GM12878 (cell line): ENCODE data around the gene BCAS3. TPM values are rescaled to one million over a fixed set of nuclear protein-coding genes. Genes with fewer than 3 reads are reported as not detected.

Source experiments
- ATAC-seq: fragments of 200-7000 bp; cut with Tn5 transposase; 3 replicates; pipeline ENCODE4 v1.9.1; 2020; ENCODE audit warnings: mild to moderate bottlenecking, moderate library complexity
- BruUV-seq: library from RNA; stranded (reverse); fragments of 400-500 nt; replicated peaks from 2 replicates; lab custom pipeline; 2021; lab: Mats Ljungman, UMichigan
- CTCF ChIA-PET: fragments of 300-600 bp; sonication (Branson Sonifier 250); formaldehyde crosslinking; extraction: SDS; loops from one replicate; lab custom pipeline; 2021; ENCODE audit warnings: inconsistent platforms; lab: Yijun Ruan, JAX
- POLR2A ChIA-PET: fragments of 350-600 bp; formaldehyde crosslinking; extraction: SDS; loops from one replicate; lab custom pipeline; 2021; ENCODE audit warnings: inconsistent platforms; lab: Charles Lee
- RAD21 ChIA-PET: fragments of 300-600 bp; sonication (Branson Sonifier 250); formaldehyde crosslinking; loops from one replicate; lab custom pipeline; 2023; ENCODE audit warnings: antibody characterized with exemption; ENCODE audit not compliant: unreplicated experiment; lab: Charles Lee
- SMC1A ChIA-PET: fragments of 300-600 bp; sonication (Branson Sonifier 250); formaldehyde crosslinking; loops from one replicate; lab custom pipeline; 2023; ENCODE audit not compliant: unreplicated experiment, uncharacterized antibody; lab: Charles Lee
- DNase-seq: peaks from one replicate; pipeline ENCODE4 v3.0.0-alpha.2; 2011; ENCODE audit warnings: low read depth, low spot score
- FAIRE-seq: peaks from 3 replicates; lab custom pipeline; 2011; peaks lifted over from hg19 to GRCh38; lab: Jason Lieb, UNC
- H2AFZ ChIP-seq: 2 replicates; pipeline ENCODE4 v1.6.0; 2011; ENCODE audit warnings: low read depth, low read length, control low read depth; ENCODE audit not compliant: control insufficient read depth
- H3K27ac ChIP-seq: 2 replicates; pipeline ENCODE4 v1.5.1; 2011; ENCODE audit warnings: control low read depth; ENCODE audit not compliant: control insufficient read depth, insufficient read depth
- H3K27me3 ChIP-seq, 2 experiments: replicated peaks in 1 of 2; 2 replicates each; pipeline versions ENCODE4 v1.6.0 to v1.6.1; 2011; ENCODE audit warnings: low read length in 1 of 2; ENCODE audit not compliant: control insufficient read depth in 2 of 2, insufficient read depth in 2 of 2
- H3K36me3 ChIP-seq, 2 experiments: 2 replicates each; pipeline ENCODE4 v1.5.1; 2011; ENCODE audit warnings: low read length in 1 of 2; ENCODE audit not compliant: control insufficient read depth in 2 of 2, insufficient read depth in 2 of 2
- H3K4me1 ChIP-seq: 2 replicates; pipeline ENCODE4 v1.6.1; 2011; ENCODE audit warnings: mild to moderate bottlenecking, low read length, moderate library complexity, mixed read lengths; ENCODE audit not compliant: control insufficient read depth, insufficient read depth
- H3K4me2 ChIP-seq: 2 replicates; pipeline ENCODE4 v1.6.0; 2011; ENCODE audit warnings: control low read depth; ENCODE audit not compliant: control insufficient read depth, insufficient read depth
- H3K4me3 ChIP-seq: fragments of 200-600 bp; sonication (generic); 2 replicates; pipeline ENCODE4 v1.5.1; 2016
- H3K79me2 ChIP-seq: 2 replicates; pipeline ENCODE4 v1.6.0; 2011; ENCODE audit warnings: low read length; ENCODE audit not compliant: control insufficient read depth, insufficient read depth
- H3K9ac ChIP-seq: 2 replicates; pipeline ENCODE4 v1.8.0; 2011; ENCODE audit warnings: low read length, control low read depth, mixed read lengths; ENCODE audit not compliant: control insufficient read depth, insufficient read depth
- H3K9me3 ChIP-seq: replicated peaks from 3 replicates; pipeline ENCODE4 v1.5.1; 2011; ENCODE audit warnings: mild to moderate bottlenecking, low read length; ENCODE audit not compliant: control insufficient read depth, insufficient read depth
- H4K20me1 ChIP-seq: 2 replicates; pipeline ENCODE4 v1.6.0; 2011; ENCODE audit not compliant: control insufficient read depth, insufficient read depth
- MYB ChIP-seq: fragments of 150-350 bp; IDR thresholded peaks from 2 replicates; pipeline ENCODE4 v1.6.1; 2014; ENCODE audit warnings: mild to moderate bottlenecking, low read depth, low read length, borderline replicate concordance
- PAX5 ChIP-seq: IDR thresholded peaks from 2 replicates; pipeline ENCODE4 v1.6.1; 2011; ENCODE audit warnings: low read depth, low read length, borderline replicate concordance
- SMAD5 ChIP-seq: IDR thresholded peaks from 2 replicates; pipeline ENCODE4 v1.6.1; 2016; ENCODE audit warnings: antibody characterized with exemption, low read depth
- YY1 ChIP-seq: IDR thresholded peaks from 2 replicates; pipeline ENCODE4 v1.6.1; 2011; ENCODE audit warnings: low read depth, mild to moderate bottlenecking, low read length
- WGBS: methylation state at CpG from one replicate; pipeline ENCODE4 v1.1.6; 2016; ENCODE audit warnings: low lambda C conversion rate; ENCODE audit not compliant: insufficient replicate concordance, insufficient coverage; ENCODE audit errors: missing lambda C conversion rate; 5-methylcytosine and 5-hydroxymethylcytosine counted together
- in situ Hi-C: fragments of 300-500 bp; cut with MboI; formaldehyde crosslinking; loops from 9 replicates; pipeline ENCODE4 v1.14.3; 2018; ENCODE audit warnings: mixed read lengths
- intact Hi-C: fragments of 100-400 bp; cut with micrococcal nuclease; formaldehyde crosslinking; loops from one replicate; pipeline ENCODE4 v1.14.2; 2022; ENCODE audit not compliant: unreplicated experiment
- polyA plus RNA-seq, 11 experiments: library from polyadenylated mRNA; depleted of rRNA in 4 of 11; unstranded in 6 of 11; stranded (reverse) in 5 of 11; fragments of >200 nt; fragmentation: Nextera tagmentation in 4 of 11; fragmentation: Illumina TruSeq in 1 of 11; extraction: Ambion mirVana in 4 of 11; extraction: Trizol in 1 of 11; gene quantifications; 1 replicate in 1 of 11; 2 replicates in 10 of 11; pipeline versions ENCODE4 v1.2.1 to v1.2.3, GENCODE V29; 2011 to 2016; ENCODE audit warnings: inconsistent platforms in 2 of 11, missing spikeins in 2 of 11, low read depth in 1 of 11
- total RNA-seq, 4 experiments: library from RNA; depleted of rRNA in 3 of 4; stranded (reverse); fragments of >200 nt in 3 of 4; fragmentation: Illumina TruSeq in 1 of 4; extraction: Trizol in 1 of 4; gene quantifications; 2 replicates each; pipeline versions ENCODE4 v1.2.1 to v1.2.3, GENCODE V29; 2013 to 2021
- TF ChIP-seq, protein P1 (sequence below): fragments of 450-650 bp; IDR thresholded peaks from 2 replicates; pipeline ENCODE4 v1.6.1; 2016; ENCODE audit warnings: mild to moderate bottlenecking, moderate library complexity, borderline replicate concordance
- TF ChIP-seq, protein P2 (sequence below): fragments of 450-650 bp; IDR thresholded peaks from 2 replicates; pipeline ENCODE4 v1.6.1; 2017; ENCODE audit warnings: low read depth, mild to moderate bottlenecking, moderate library complexity
- TF ChIP-seq, protein P3 (sequence below): IDR thresholded peaks from 2 replicates; pipeline ENCODE4 v1.6.1; 2011; ENCODE audit warnings: borderline replicate concordance, low read depth, mild to moderate bottlenecking, moderate library complexity, low read length; ENCODE audit not compliant: insufficient read depth, poor library complexity, severe bottlenecking
- TF ChIP-seq, protein P4 (sequence below): fragments of 450-650 bp; IDR thresholded peaks from 2 replicates; pipeline ENCODE4 v1.6.1; 2017; ENCODE audit warnings: mild to moderate bottlenecking, moderate library complexity

Gene BCAS3
- total and polyA plus RNA-seq, 10 of the 15 experiments (the other 5 are each of a cell fraction or from before 2014, with no cell fraction given) = 2.1 to 11.0 (median 6.6) TPM

DNA sequence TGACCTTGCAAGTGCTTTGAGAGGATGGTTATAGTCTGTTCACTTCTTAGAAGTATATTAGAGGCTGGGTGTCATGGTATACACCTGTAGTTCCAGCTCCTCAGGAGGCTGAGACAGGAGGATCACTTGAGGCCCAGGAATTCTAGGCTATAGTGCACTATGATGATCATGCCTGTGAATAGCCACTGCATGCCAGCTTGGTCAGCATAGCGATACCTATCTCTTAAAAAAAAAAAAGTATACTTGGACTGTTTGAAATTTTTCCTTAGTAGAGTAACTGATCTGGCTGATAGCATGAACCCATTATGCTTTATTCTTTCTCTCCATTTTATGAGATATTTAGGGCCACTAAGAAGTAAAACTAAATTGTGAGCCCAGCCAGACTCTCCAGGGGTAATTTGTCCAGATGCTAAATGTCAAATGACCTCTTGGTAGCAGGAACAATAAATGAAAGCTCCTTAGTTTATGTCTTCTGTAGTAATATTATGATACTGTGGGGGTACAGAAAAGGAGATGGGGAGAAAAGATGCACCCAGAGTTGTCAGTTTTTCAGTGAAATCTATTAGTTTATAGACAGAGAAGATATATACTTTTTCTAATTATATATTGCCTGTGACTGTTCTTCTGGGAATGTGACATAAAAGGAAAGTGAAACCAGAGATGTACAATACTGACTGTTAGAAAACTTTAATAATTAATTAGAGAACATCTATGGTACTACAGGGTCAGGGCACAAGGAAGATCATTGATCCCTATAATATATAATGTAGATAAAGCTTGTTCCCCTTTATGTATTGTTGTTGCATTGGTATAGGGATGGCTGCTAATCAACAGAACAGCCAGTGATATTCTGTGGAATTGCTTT is 386.7 kb downstream of the BCAS3 start (continued):
- TF ChIP-seq, protein P1, sequence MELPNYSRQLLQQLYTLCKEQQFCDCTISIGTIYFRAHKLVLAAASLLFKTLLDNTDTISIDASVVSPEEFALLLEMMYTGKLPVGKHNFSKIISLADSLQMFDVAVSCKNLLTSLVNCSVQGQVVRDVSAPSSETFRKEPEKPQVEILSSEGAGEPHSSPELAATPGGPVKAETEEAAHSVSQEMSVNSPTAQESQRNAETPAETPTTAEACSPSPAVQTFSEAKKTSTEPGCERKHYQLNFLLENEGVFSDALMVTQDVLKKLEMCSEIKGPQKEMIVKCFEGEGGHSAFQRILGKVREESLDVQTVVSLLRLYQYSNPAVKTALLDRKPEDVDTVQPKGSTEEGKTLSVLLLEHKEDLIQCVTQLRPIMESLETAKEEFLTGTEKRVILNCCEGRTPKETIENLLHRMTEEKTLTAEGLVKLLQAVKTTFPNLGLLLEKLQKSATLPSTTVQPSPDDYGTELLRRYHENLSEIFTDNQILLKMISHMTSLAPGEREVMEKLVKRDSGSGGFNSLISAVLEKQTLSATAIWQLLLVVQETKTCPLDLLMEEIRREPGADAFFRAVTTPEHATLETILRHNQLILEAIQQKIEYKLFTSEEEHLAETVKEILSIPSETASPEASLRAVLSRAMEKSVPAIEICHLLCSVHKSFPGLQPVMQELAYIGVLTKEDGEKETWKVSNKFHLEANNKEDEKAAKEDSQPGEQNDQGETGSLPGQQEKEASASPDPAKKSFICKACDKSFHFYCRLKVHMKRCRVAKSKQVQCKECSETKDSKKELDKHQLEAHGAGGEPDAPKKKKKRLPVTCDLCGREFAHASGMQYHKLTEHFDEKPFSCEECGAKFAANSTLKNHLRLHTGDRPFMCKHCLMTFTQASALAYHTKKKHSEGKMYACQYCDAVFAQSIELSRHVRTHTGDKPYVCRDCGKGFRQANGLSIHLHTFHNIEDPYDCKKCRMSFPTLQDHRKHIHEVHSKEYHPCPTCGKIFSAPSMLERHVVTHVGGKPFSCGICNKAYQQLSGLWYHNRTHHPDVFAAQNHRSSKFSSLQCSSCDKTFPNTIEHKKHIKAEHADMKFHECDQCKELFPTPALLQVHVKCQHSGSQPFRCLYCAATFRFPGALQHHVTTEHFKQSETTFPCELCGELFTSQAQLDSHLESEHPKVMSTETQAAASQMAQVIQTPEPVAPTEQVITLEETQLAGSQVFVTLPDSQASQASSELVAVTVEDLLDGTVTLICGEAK = peak; percentile 69; the same call in 1 of the 2 replicates
- TF ChIP-seq, protein P2, sequence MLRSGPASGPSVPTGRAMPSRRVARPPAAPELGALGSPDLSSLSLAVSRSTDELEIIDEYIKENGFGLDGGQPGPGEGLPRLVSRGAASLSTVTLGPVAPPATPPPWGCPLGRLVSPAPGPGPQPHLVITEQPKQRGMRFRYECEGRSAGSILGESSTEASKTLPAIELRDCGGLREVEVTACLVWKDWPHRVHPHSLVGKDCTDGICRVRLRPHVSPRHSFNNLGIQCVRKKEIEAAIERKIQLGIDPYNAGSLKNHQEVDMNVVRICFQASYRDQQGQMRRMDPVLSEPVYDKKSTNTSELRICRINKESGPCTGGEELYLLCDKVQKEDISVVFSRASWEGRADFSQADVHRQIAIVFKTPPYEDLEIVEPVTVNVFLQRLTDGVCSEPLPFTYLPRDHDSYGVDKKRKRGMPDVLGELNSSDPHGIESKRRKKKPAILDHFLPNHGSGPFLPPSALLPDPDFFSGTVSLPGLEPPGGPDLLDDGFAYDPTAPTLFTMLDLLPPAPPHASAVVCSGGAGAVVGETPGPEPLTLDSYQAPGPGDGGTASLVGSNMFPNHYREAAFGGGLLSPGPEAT = no peak

DNA sequence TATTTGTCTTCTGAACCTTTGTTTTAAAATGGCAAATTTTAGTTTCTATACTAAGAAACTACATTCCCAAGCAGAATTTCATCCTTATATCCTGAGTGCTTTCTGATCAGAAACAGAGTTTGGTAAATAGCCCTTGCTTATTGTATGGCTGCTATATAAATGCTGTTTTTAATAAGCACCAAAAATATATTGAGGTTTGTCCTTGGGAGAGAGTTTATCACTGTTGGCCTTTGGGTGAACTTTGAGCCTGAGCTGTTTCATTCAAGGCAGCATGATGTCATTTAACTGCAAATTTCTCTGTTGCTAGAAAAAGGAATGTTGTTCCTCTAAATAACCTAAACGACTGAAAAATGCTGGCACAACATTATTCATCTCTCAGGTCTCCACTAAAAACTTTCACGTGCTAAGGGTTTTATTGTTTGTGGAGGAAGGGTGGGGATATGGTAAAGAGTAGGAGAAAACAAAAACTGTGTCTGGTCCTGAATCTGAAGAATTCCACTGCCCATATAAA is 387.7 kb downstream of the BCAS3 start:
- Histone ChIP-seq H3K4me1 (no peaks in the 10 kb centered on the region), H4K20me1 (no peaks in the 10 kb centered on the region), H3K36me3 (no peaks in the 10 kb centered on the region), H3K4me3 (no peak overlapping the region), H3K4me2 (no peak overlapping the region), H3K27ac (no peak overlapping the region), H3K9ac (no peak overlapping the region), H3K9me3 (no peaks in the 10 kb centered on the region), H3K79me2 (no peaks in the 10 kb centered on the region), H3K27me3 (no peaks in the 10 kb centered on the region), H2AFZ (no peak overlapping the region)
- ChIA-PET SMC1A (interaction anchor here (0.6 to 2.4 kb wide), 4 partner anchors 15 to 79 kb away, joined by 3 to 6 read pairs (median 3); no protein-coding TSS in a partner anchor), CTCF (interaction anchor here (1.3 kb wide), 2 partner anchors 8 to 38 kb away, joined by 3 to 5 read pairs; no protein-coding TSS in a partner anchor), RAD21 (no interaction called here), POLR2A (no interaction called here)
- DNase-seq (no peak), ATAC-seq (peak; percentile 56), FAIRE-seq (no peak)
- 40% methylated on average over 2 of the region's 2 CpGs for WGBS
- in situ Hi-C loops (no loop called here), intact Hi-C loops (no loop called here)
- no TSS peak for BruUV-seq
- TF ChIP-seq SMAD5 (no peak), PAX5 (no peak), YY1 (no peak), MYB (no peak)
- TF ChIP-seq, protein P3, sequence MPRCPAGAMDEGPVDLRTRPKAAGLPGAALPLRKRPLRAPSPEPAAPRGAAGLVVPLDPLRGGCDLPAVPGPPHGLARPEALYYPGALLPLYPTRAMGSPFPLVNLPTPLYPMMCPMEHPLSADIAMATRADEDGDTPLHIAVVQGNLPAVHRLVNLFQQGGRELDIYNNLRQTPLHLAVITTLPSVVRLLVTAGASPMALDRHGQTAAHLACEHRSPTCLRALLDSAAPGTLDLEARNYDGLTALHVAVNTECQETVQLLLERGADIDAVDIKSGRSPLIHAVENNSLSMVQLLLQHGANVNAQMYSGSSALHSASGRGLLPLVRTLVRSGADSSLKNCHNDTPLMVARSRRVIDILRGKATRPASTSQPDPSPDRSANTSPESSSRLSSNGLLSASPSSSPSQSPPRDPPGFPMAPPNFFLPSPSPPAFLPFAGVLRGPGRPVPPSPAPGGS = no peak
- TF ChIP-seq, protein P4, sequence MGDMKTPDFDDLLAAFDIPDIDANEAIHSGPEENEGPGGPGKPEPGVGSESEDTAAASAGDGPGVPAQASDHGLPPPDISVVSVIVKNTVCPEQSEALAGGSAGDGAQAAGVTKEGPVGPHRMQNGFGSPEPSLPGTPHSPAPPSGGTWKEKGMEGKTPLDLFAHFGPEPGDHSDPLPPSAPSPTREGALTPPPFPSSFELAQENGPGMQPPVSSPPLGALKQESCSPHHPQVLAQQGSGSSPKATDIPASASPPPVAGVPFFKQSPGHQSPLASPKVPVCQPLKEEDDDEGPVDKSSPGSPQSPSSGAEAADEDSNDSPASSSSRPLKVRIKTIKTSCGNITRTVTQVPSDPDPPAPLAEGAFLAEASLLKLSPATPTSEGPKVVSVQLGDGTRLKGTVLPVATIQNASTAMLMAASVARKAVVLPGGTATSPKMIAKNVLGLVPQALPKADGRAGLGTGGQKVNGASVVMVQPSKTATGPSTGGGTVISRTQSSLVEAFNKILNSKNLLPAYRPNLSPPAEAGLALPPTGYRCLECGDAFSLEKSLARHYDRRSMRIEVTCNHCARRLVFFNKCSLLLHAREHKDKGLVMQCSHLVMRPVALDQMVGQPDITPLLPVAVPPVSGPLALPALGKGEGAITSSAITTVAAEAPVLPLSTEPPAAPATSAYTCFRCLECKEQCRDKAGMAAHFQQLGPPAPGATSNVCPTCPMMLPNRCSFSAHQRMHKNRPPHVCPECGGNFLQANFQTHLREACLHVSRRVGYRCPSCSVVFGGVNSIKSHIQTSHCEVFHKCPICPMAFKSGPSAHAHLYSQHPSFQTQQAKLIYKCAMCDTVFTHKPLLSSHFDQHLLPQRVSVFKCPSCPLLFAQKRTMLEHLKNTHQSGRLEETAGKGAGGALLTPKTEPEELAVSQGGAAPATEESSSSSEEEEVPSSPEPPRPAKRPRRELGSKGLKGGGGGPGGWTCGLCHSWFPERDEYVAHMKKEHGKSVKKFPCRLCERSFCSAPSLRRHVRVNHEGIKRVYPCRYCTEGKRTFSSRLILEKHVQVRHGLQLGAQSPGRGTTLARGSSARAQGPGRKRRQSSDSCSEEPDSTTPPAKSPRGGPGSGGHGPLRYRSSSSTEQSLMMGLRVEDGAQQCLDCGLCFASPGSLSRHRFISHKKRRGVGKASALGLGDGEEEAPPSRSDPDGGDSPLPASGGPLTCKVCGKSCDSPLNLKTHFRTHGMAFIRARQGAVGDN = no peak
